ENCODE data around the gene PITPNM3. TPM values are rescaled to one million over a fixed set of nuclear protein-coding genes. Genes with fewer than 3 reads are reported as not detected.

The PITPNM3 gene
- polyA plus RNA-seq, 1 donor from 2014 or later: 3.0 TPM

DNA sequence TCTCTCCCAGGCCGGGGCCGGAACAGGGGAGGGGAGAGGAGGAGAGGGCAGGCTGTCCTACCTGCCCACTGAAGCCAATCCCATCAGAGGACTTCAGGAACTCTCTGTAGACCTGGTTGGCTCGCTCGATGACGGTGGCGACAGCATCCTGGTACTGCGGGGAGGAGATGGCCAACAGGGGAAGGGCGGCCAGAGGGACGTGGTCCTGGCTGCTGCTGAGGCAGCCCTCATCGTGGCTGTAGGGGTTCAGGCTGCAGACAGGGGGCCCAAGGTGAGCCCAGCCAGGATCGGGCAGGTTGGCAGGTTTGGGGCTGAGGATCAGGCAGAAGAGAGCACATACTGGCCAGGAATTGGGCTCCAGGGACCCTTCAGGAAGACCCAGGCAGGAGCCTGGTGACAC, 77.9 kb downstream of the PITPNM3 start:
- no peaks in the 10 kb centered on the region for H3K9me3 ChIP-seq (ENCODE audit: low read length)
- H4K20me1 ChIP-seq (ENCODE audit: insufficient read depth): no peaks in the 10 kb centered on the region
- no peaks in the 10 kb centered on the region for H3F3A ChIP-seq (ENCODE audit: insufficient read depth, low read length, poor library complexity, severe bottlenecking)
- H3K4me2 ChIP-seq (ENCODE audit: low read length): no peak overlapping the region
- H3K4me3 ChIP-seq (ENCODE audit: low read length): no peak overlapping the region
- no peaks in the 10 kb centered on the region for H3K9me2 ChIP-seq (ENCODE audit: insufficient read depth, low read length)
- H2AFZ ChIP-seq (ENCODE audit: low read depth, low read length): no peak overlapping the region
- H3K9ac ChIP-seq (ENCODE audit: low read length): no peak overlapping the region
- H3K27me3 ChIP-seq (ENCODE audit: insufficient read depth, low read depth, low read length): no peaks in the 10 kb centered on the region
- TF ChIP-seq EZH2 (IDR thresholded peaks at IDR 0.05; ENCODE audit: borderline replicate concordance, insufficient read depth, low read length, poor library complexity, severe bottlenecking): no peak
- TF ChIP-seq SMC3 (conservative IDR thresholded peaks at IDR 0.05; ENCODE audit: poor library complexity): no peak
- TF ChIP-seq REST (IDR thresholded peaks at IDR 0.05; ENCODE audit: borderline replicate concordance): no peak
- no peak for TF ChIP-seq CTCF (IDR thresholded peaks at IDR 0.05; ENCODE audit: poor library complexity, severe bottlenecking)
- no peak for TF ChIP-seq RAD21 (conservative IDR thresholded peaks at IDR 0.05)
- no peak overlapping the region for H3K27ac ChIP-seq (ENCODE audit: low read length)
- H3K79me2 ChIP-seq (replicated peaks; ENCODE audit: insufficient read depth, low read length): no peaks in the 10 kb centered on the region
- H3K36me3 ChIP-seq (ENCODE audit: insufficient read depth, low read length): no peaks in the 10 kb centered on the region

DNA sequence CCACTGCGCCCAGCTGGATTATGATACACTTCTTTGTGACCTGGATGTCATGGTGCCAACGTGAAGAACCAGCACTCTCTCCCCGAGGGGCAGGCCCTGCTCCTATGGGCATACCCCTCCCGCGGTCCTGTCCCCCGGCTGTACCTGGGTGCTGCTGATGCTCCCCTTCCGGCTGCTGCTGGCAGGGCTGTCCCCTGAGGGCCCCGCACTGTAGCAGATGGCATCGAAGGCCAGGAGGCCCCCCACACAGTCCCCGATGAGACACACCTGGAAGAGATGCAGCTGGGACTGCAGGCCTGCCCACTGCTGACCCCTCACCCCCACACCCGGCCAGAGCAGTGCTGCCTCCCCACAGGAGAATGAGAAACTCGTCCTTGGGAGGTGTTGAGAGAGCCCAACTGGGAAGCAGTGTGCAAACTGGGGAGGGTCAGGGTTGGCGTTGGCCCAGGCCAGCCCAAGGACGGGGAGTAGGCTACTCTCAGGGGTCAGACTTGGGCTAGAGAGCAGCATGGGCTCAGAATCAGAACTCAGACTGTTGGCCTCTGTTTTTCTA, 78.4 kb downstream of the PITPNM3 start:
- Histone ChIP-seq H3K4me2 (ENCODE audit: low read length) (no peak overlapping the region), H3K4me3 (ENCODE audit: low read length) (no peak overlapping the region), H3K79me2 (replicated peaks; ENCODE audit: insufficient read depth, low read length) (no peaks in the 10 kb centered on the region), H2AFZ (ENCODE audit: low read depth, low read length) (no peak overlapping the region), H3K36me3 (ENCODE audit: insufficient read depth, low read length) (no peaks in the 10 kb centered on the region), H3K9me3 (ENCODE audit: low read length) (no peaks in the 10 kb centered on the region), H4K20me1 (ENCODE audit: insufficient read depth) (no peaks in the 10 kb centered on the region), H3K9ac (ENCODE audit: low read length) (no peak overlapping the region), H3K27ac (ENCODE audit: low read length) (no peak overlapping the region), H3F3A (ENCODE audit: insufficient read depth, low read length, poor library complexity, severe bottlenecking) (no peaks in the 10 kb centered on the region), H3K9me2 (ENCODE audit: insufficient read depth, low read length) (no peaks in the 10 kb centered on the region), H3K27me3 (ENCODE audit: insufficient read depth, low read depth, low read length) (no peaks in the 10 kb centered on the region)
- TF ChIP-seq MXI1 (conservative IDR thresholded peaks at IDR 0.05; ENCODE audit: poor library complexity, severe bottlenecking): no peak
- no peak for TF ChIP-seq TAF1 (IDR thresholded peaks at IDR 0.05; ENCODE audit: low read depth)
- no peak for TF ChIP-seq EP300 (conservative IDR thresholded peaks at IDR 0.05; ENCODE audit: poor library complexity, severe bottlenecking)
- no peak for TF ChIP-seq POLR2AphosphoS5 (IDR thresholded peaks at IDR 0.05)
- TF ChIP-seq SMC3 (conservative IDR thresholded peaks at IDR 0.05; ENCODE audit: poor library complexity): no peak
- TF ChIP-seq RAD21 (conservative IDR thresholded peaks at IDR 0.05): no peak
- no peak for TF ChIP-seq REST (IDR thresholded peaks at IDR 0.05; ENCODE audit: borderline replicate concordance)
- no peak for TF ChIP-seq EZH2 (IDR thresholded peaks at IDR 0.05; ENCODE audit: borderline replicate concordance, insufficient read depth, low read length, poor library complexity, severe bottlenecking)
- no peak for TF ChIP-seq CTCF (IDR thresholded peaks at IDR 0.05; ENCODE audit: poor library complexity, severe bottlenecking)
